HepG2 (cell line): Measurements from ENCODE around the gene VDR. TPM values are rescaled to one million over a fixed set of nuclear protein-coding genes. Genes with fewer than 3 reads are reported as not detected.

Experiments used
- ATAC-seq: fragments of 200-7000 bp; cut with Tn5 transposase; 3 replicates; pipeline ENCODE4 v1.9.1; 2020; ENCODE audit warnings: mild to moderate bottlenecking, moderate library complexity
- BruUV-seq: library from RNA; stranded (reverse); fragments of 400-500 nt; replicated peaks from 2 replicates; lab custom pipeline; 2021; lab: Mats Ljungman, UMichigan
- CTCF ChIA-PET: fragments of 300-600 bp; formaldehyde crosslinking; extraction: SDS; loops from one replicate; lab custom pipeline; 2021; ENCODE audit warnings: low total read pairs, inconsistent platforms, low intra/inter-chr PET ratio; lab: Yijun Ruan, JAX
- POLR2A ChIA-PET: fragments of 350-600 bp; sonication (Branson Sonifier 250); formaldehyde crosslinking; loops from one replicate; lab custom pipeline; 2020; ENCODE audit warnings: antibody characterized with exemption, inconsistent platforms; lab: Yijun Ruan, JAX
- DNase-seq: peaks from one replicate; pipeline ENCODE4 v3.0.0-alpha.2; 2015; ENCODE audit warnings: low spot score
- FAIRE-seq: peaks from 3 replicates; lab custom pipeline; 2011; peaks lifted over from hg19 to GRCh38; lab: Jason Lieb, UNC
- H2AFZ ChIP-seq: one replicate; pipeline ENCODE4 v1.6.1; 2011; ENCODE audit warnings: low read length, inconsistent platforms
- H3K27ac ChIP-seq: fragments of 300-600 bp; 3 replicates; pipeline ENCODE4 v1.8.0; 2011; ENCODE audit warnings: mixed run types, mild to moderate bottlenecking, mixed read lengths, low read length, inconsistent platforms; ENCODE audit not compliant: insufficient read depth; ENCODE audit errors: extremely low read length
- H3K27me3 ChIP-seq, 2 experiments: fragments of 200-600 bp in 1 of 2; 2 replicates in 1 of 2; 3 replicates in 1 of 2; pipeline versions ENCODE4 v1.6.0 to v1.8.0; 2011; ENCODE audit warnings: low read length in 2 of 2, mild to moderate bottlenecking in 2 of 2, moderate library complexity in 2 of 2, inconsistent platforms in 1 of 2; ENCODE audit not compliant: insufficient read depth in 2 of 2, control insufficient read depth in 1 of 2
- H3K36me3 ChIP-seq, 2 experiments: fragments of 200-600 bp in 1 of 2; replicated peaks in 1 of 2; 2 replicates in 1 of 2; 3 replicates in 1 of 2; pipeline versions ENCODE4 v1.5.1 to v1.8.0; 2011; ENCODE audit warnings: low read length in 2 of 2, inconsistent platforms in 1 of 2; ENCODE audit not compliant: insufficient read depth in 2 of 2, control insufficient read depth in 1 of 2
- H3K4me1 ChIP-seq: 2 replicates; pipeline ENCODE4 v1.5.1; 2012; ENCODE audit warnings: low read length, inconsistent platforms; ENCODE audit not compliant: insufficient read depth
- H3K4me2 ChIP-seq: 2 replicates; pipeline ENCODE4 v1.6.0; 2011; ENCODE audit warnings: low read depth, low read length, inconsistent platforms
- H3K4me3 ChIP-seq, 3 experiments: fragments of 200-600 bp in 1 of 3; sonication (generic), shearing (Covaris generic) in 1 of 3; replicated peaks in 1 of 3; 2 replicates each; pipeline ENCODE4 v1.5.1; 2011 to 2016; ENCODE audit warnings: low read length in 3 of 3, inconsistent platforms in 2 of 3, low read depth in 2 of 3, mild to moderate bottlenecking in 2 of 3, control low read depth in 1 of 3, mixed read lengths in 1 of 3; ENCODE audit not compliant: insufficient read depth in 1 of 3
- H3K79me2 ChIP-seq: one replicate; pipeline ENCODE4 v1.6.1; 2011; ENCODE audit warnings: low read length, inconsistent platforms; ENCODE audit not compliant: insufficient read depth
- H3K9ac ChIP-seq: 2 replicates; pipeline ENCODE4 v1.6.0; 2011; ENCODE audit warnings: mild to moderate bottlenecking, low read depth, low read length, inconsistent platforms; ENCODE audit not compliant: insufficient read depth
- H3K9me3 ChIP-seq: 2 replicates; pipeline ENCODE4 v1.5.1; 2012; ENCODE audit warnings: mild to moderate bottlenecking, low read length
- H4K20me1 ChIP-seq: 2 replicates; pipeline ENCODE4 v1.6.0; 2011; ENCODE audit warnings: inconsistent platforms, mild to moderate bottlenecking, low read length, moderate library complexity; ENCODE audit not compliant: insufficient read depth
- AGO2 ChIP-seq: fragments of 200-400 bp; formaldehyde crosslinking; optimal IDR thresholded peaks from 2 replicates; pipeline ENCODE3; 2017; ENCODE audit warnings: mild to moderate bottlenecking, low read depth, low read length, moderate library complexity
- ISX ChIP-seq: sonication (generic); formaldehyde crosslinking; conservative IDR thresholded peaks from 2 replicates; pipeline ENCODE4 v1.5.0; 2020; ENCODE audit warnings: missing genetic modification reagents
- KAT7 ChIP-seq: IDR thresholded peaks from 2 replicates; pipeline ENCODE4 v1.6.1; 2018; ENCODE audit warnings: borderline replicate concordance, missing compliant biosample characterization
- KLF12 ChIP-seq: sonication (generic); formaldehyde crosslinking; IDR thresholded peaks from 2 replicates; pipeline ENCODE4 v1.4.0; 2020; ENCODE audit warnings: missing genetic modification reagents, borderline replicate concordance
- NFE2L2 ChIP-seq: fragments of 150-350 bp; IDR thresholded peaks from 2 replicates; pipeline ENCODE4 v1.6.1; 2014; ENCODE audit warnings: low read length
- PLSCR1 ChIP-seq: sonication (generic); formaldehyde crosslinking; IDR thresholded peaks from 2 replicates; pipeline ENCODE4 v1.5.0; 2020; ENCODE audit warnings: missing genetic modification reagents, mild to moderate bottlenecking, borderline replicate concordance
- RBM22 ChIP-seq: fragments of 200-400 bp; formaldehyde crosslinking; optimal IDR thresholded peaks from 2 replicates; pipeline ENCODE3; 2017; ENCODE audit warnings: mild to moderate bottlenecking, low read length, moderate library complexity
- STAT5B ChIP-seq: sonication (generic); formaldehyde crosslinking; IDR thresholded peaks from 2 replicates; pipeline ENCODE4 v1.4.0; 2020; ENCODE audit warnings: missing genetic modification reagents
- TBL1XR1 ChIP-seq: fragments of 150-350 bp; IDR thresholded peaks from 2 replicates; pipeline ENCODE4 v1.6.1; 2014; ENCODE audit warnings: borderline replicate concordance, low read length; ENCODE audit not compliant: partially characterized antibody
- TCF7 ChIP-seq: sonication (generic); IDR thresholded peaks from 2 replicates; pipeline ENCODE4 v1.6.1; 2016; ENCODE audit warnings: antibody characterized with exemption, low read depth
- THYN1 ChIP-seq: sonication (generic); formaldehyde crosslinking; IDR thresholded peaks from 2 replicates; pipeline ENCODE4 v1.8.1; 2023; ENCODE audit warnings: low read depth, mild to moderate bottlenecking, moderate library complexity, missing genetic modification reagents, borderline replicate concordance
- ZNF850 ChIP-seq: sonication (generic); formaldehyde crosslinking; conservative IDR thresholded peaks from 2 replicates; pipeline ENCODE4 v1.9.0; 2021; ENCODE audit warnings: mild to moderate bottlenecking, missing genetic modification reagents
- WGBS: methylation state at CpG from one replicate; pipeline ENCODE4 v1.1.6; 2017; ENCODE audit warnings: low lambda C conversion rate; 5-methylcytosine and 5-hydroxymethylcytosine counted together
- in situ Hi-C: cut with HindIII; loops from 2 replicates; pipeline ENCODE4 v1.10.0; 2017; ENCODE audit warnings: low pct_unique_long_range_greater_than_20kb; ENCODE audit not compliant: extremely low pct_ligation_motif_present
- intact Hi-C: fragments of 100-400 bp; cut with micrococcal nuclease; formaldehyde crosslinking; loops from one replicate; pipeline ENCODE4 v1.10.0; 2022; ENCODE audit not compliant: unreplicated experiment
- polyA plus RNA-seq, 8 experiments: library from polyadenylated mRNA; depleted of rRNA in 3 of 8; stranded (reverse) in 7 of 8; unstranded in 1 of 8; fragments of >200 nt; fragmentation: Illumina TruSeq in 4 of 8; extraction: Trizol in 4 of 8; gene quantifications; 2 replicates each; pipeline versions ENCODE4 v1.2.1 to v1.2.3, GENCODE V29; 2011 to 2016; ENCODE audit warnings: low read depth in 4 of 8, missing spikeins in 1 of 8, mixed read lengths in 1 of 8; ENCODE audit not compliant: insufficient read depth in 1 of 8
- total RNA-seq, 5 experiments: library from RNA; depleted of rRNA; stranded (reverse); fragments of >200 nt; fragmentation: Illumina TruSeq; extraction: Trizol; gene quantifications; 2 replicates each; pipeline ENCODE4 v1.2.3, GENCODE V29; 2016; ENCODE audit warnings: low read depth in 1 of 5

Gene VDR
- total and polyA plus RNA-seq, 2 of the 13 experiments (the other 11 are each of a cell fraction or from before 2014, with no cell fraction given) = 0.08 to 0.33 TPM

DNA sequence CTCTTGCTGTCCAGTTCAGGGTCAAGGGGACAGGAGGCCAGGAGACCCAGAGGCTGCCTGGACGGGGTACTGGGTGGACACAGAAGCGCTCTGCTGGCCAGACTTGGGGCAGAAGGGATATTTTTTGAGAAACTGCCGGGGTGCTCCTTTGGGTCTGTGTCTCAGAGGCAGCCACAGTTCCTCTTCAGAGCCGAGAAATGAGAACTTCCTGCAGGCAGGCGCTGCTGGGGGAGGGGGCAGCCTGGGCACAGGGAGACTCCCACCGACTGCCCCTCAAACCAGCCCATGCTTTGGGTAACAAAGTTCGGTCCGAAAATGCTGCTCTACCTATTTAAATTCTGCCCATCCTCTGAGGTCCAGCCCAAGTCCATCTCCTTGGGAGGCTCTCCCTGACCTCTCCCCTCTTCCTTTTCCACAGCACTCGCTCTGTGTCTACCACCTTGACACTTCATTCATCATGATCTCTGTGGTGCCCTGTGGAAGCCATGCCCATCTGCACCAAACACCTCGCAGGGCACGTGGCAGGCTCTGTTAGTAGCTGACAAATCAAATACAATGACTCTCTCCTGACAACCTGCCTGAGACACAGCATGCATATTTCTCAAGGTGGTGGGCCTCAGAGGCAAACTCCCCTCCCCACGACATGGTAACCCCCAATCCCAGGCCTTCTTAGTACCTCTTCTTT, 101.5 kb downstream of the VDR start:
- in situ Hi-C loops (no loop called here), intact Hi-C loops (no loop called here)
- Histone ChIP-seq H3K4me1 (no peaks in the 10 kb centered on the region), H3K9me3 (no peaks in the 10 kb centered on the region), H3K9ac (no peak overlapping the region), H3K4me2 (no peak overlapping the region), H3K27ac (no peak overlapping the region), H3K36me3 (no peaks in the 10 kb centered on the region; a peak in 1 of 5 replicates), H3K4me3 (no peak overlapping the region), H2AFZ (no peak overlapping the region), H4K20me1 (no peaks in the 10 kb centered on the region), H3K79me2 (no peaks in the 10 kb centered on the region), H3K27me3 (no peaks in the 10 kb centered on the region)
- no peak for TF ChIP-seq ZNF850 (CRISPR knock-in tag)
- no peak for TF ChIP-seq PLSCR1 (CRISPR knock-in tag)
- no peak for TF ChIP-seq KLF12 (CRISPR knock-in tag)
- no peak for TF ChIP-seq THYN1
- TF ChIP-seq ISX (CRISPR knock-in tag) = no peak
- no peak for TF ChIP-seq KAT7 (CRISPR knock-in tag)
- no peak for TF ChIP-seq RBM22
- no peak for TF ChIP-seq NFE2L2
- TF ChIP-seq TBL1XR1 = no peak
- no peak for TF ChIP-seq TCF7
- no peak for TF ChIP-seq STAT5B (CRISPR knock-in tag)
- no peak for TF ChIP-seq AGO2
- WGBS = 87% methylated on average over 9 of the region's 12 CpGs
- CTCF ChIA-PET = no interaction called here
- no TSS peak for BruUV-seq
- ATAC-seq (no peak), FAIRE-seq (no peak), DNase-seq (no peak)
- POLR2A ChIA-PET = no interaction called here
